GOT3 (cell line): ENCODE measurements around the gene GABPB2.
A peak's percentile ranks its signal among the peaks of the same experiment; 100 is the strongest.
"Not testable (repeated sequence)": the region's sequence is repeated elsewhere in the genome, so short reads cannot be mapped to it uniquely, and the experiment has no call there.

Source experiments
- DNase-seq: peaks from one replicate; lab custom pipeline; 2025; ENCODE audit warnings: mixed read lengths; lab: John Stamatoyannopoulos, UW

GABPB2 gene

DNA sequence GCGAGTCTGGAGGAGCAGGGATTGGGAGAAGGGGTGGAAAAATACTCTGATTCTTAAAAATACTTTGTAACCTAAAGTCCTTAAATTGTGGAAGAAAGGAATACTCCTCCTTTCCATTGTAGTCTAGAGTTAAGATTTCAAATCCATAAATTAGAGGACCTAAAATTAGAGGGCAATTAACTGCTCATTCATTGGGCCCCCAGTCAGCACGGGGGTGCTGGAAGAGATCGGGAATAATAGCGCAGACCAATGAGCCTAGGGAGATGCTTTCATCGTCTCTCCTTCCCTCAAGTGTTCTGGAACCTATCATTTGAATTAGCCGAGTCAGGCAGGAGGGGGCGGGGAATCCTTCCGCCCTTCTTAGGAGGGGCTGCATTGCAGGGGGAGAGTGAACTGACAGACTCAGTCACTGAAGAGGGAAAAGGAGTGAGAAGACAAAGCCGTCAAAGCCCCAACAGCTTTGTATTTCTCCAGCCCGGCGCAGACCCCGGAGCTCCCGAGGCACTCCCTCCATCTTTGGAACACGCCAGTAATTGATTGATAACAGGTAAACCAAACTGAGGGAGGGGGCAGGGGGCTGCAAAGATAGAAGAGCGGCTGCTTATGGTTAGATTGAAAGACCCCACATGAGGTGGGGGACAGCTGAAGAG lies 10.4 kb upstream of the GABPB2 start, which contains the start of gene MLLT11:
Gene MLLT11 (plus strand): TSS at position 391 of the 650 bp plus-strand sequence. CDS start 6,828 bp downstream, outside the sequence.
- DNase-seq, result no peak

DNA sequence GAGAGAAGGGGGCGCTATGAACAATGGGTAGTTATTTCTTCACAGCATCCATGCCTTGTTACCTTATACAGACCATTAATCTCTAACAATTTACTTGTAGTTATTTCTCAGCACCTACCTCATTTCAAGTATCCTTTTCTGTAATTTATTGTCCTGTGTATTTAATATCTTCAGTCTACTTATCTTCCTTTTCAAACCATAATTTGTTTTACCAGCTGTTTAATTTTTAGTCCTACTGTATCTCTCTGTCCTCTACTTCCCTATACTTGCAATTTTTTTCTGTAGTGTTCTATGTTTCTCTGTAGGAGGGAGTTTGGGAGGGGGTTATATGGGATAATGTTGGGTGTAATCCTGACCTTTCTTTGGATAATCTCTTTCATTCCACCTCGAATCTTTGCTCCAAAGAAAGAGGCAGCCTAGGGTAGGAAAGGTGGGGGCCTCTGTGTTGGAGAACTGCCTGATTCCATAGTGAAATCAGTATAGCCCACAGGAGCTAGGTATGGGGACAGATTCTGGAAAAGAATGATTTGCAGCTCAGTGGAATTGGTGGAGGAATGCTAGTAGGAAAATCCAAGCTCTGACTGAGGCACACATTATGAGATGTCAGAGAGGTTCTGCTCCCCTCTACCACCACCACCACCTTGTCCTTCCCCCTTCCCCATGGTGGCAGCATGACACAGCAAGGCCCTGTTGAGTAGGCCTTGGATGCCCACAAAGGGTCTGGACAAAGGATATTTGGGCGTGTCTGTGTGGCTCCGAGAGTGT lies 9.7 kb upstream of the GABPB2 start:
- DNase-seq, result no peak

GRCh38 chr1:151061704-151062103 lies 8.9 kb upstream of the GABPB2 start:
- no peak for DNase-seq

- DNase-seq, result no peak
Measured at GRCh38 chr1:151062741-151063371, 7.7 kb upstream of the GABPB2 start.

GRCh38 chr1:151065089-151065645 lies 5.4 kb upstream of the GABPB2 start:
- no peak for DNase-seq

GRCh38 chr1:151067185-151067584 lies 3.4 kb upstream of the GABPB2 start:
- no peak for DNase-seq

- DNase-seq, result no peak
Measured at GRCh38 chr1:151069103-151069486, 1.5 kb upstream of the GABPB2 start.

- DNase-seq, result no peak
Measured at GRCh38 chr1:151072224-151072623, 1.7 kb downstream of the GABPB2 start.

DNA sequence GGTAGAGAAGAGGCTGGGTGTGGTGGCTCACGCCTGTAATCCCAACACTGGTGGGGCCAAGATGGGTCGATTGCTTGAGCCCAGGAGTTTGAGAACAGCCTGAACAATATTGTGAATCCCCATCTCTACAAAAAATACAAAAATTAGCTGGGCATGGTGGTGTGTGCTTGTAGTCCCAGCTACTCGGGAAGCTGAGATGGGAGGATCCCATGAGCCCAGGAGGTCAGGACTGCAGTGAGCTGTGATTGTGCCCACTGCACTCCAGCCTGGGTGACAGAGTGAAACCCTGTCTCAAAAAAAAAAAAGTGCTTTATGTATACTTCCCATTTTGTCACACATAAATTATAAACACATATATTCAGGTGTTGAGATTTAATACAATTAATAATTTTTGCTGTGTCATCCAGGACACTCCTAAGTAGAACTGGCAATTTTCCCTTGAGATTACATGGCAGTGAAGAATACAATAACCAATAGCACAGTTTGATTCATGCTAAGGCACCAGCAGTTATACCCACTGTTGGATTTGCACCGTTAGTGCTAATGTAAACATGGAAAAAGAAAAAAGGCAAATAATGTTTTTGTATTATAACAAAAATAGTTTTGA lies 15.5 kb downstream of the GABPB2 start:
- no peak for DNase-seq

DNA sequence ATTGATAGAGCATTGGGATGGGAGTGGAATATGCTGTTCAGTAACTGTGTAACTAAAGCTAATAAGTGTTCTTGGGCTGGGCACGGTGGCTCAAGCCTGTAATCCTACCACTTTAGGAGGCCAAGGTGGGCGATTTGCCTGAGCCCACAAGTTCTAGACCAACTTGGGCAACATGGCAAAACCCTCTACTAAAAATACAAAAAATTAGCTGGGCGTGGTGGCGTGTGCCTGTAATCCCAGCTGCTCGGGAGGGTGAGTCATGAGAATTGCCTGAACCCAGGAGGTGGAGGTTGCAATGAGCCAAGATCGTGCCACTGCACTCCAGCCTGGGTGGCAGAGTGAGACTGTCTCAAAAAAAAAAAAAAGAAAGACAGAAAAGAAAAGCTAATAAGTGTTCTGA lies 26.9 kb downstream of the GABPB2 start:
- DNase-seq, result not testable (repeated sequence)

GRCh38 chr1:151098126-151098525 lies 27.6 kb downstream of the GABPB2 start:
- no peak for DNase-seq

DNA sequence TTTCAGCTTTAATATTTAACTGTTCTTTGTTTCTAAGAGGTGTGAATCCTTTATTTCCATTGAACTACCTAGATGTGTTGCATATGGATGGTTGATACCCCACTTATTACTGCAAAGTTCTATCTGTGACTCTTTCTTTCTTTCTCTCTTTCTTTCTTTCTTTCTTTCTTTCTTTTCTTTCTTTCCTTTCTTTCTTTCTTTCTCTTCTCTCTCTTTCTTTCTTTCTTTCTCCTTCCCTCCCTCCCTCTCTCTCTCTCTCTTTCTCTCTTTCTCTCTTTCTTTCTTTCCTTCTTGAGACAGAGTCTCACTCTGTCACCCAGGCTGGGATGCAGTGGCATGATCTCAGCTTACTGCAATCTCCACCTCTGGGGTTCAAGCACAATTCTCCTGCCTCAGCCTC lies 34.1 kb downstream of the GABPB2 start:
- no peak for DNase-seq

GRCh38 chr1:151106894-151107293 lies 36.3 kb downstream of the GABPB2 start:
- DNase-seq, result no peak

GRCh38 chr1:151108331-151108730 lies 37.8 kb downstream of the GABPB2 start:
- DNase-seq, result no peak

DNA sequence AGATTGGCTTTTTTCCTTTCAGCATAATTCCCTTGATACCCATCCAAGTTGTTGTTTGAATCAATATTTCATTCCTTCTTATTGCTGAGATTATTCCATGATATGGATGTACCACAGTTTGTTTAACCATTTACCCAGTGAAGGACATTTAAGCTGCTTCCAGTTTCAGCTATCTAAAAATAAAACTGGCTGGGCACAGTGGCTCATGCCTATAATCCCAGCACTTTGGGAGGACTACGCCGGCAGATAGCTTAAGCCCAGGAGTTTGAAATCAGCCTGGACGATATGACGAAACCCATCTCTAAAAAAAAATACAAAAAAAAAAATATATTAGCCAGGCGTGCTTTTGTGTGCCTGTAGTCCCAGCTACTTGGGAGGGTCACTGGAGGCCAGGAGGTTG lies 43.3 kb downstream of the GABPB2 start:
- DNase-seq, result no peak

DNA sequence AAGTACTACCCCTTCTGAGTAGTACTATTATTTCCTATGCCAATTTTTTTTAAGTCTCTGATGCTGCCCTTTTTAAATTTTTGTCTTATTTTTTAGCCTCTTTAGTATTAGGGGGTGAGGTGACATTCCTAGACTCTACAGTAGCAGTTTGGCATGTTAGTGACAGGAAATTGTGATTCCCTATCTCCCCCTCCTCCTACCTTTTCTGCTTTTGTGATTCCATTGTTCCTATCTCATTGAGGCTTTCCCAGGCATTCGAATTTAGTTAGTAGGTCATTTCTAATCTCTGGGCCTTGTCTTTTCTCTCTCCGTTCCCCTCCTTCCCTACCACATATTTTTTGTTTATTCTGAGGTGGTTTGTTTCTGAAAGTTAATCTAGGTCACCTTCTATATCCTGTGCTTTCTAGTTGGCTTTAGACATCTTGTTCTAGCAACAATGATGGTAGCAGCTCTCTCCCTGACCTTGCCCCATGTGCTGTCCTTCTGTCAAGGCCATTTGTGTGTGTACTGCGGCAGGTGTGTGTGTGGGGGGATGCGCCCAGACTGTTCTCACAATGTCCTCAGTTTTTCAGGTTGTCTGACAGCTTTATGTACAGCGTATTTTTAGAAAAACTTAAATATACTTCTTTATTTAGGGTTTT lies 54.3 kb downstream of the GABPB2 start:
- DNase-seq, result no peak

GRCh38 chr1:151128800-151129199 lies 58.2 kb downstream of the GABPB2 start:
- no peak for DNase-seq

GRCh38 chr1:151130987-151131586 lies 60.5 kb downstream of the GABPB2 start:
- peak; percentile 22 for DNase-seq

DNA sequence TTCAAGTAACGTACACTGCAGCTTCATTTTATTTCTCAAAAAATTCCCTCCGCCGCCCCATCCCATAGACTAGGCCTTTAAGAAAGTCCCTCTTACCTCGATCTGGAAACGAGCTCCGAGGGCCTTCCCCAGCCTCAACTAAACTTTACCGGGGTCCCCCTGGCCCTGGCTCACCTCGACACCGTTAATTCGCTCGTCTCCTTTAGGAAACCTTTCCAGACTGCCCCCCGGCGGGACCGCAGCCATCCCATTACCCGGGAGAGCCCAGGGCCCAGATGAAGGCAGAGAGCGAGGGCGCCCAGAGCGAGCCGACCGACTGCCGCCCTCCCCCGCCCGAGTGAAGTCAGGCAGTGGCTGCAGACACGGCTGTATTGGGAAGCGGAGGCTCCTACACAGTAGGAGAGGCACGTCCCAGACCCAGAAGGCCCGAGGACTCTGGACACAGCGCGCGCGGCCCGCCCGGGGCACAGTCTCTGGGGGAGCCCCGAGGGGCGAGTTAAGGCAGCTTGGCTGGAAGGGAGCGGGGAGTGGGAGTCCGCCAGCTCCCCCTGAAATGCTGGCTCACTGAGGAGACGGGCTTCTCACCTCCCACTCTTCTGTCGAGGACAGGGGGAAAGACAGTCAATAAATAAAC lies 61.3 kb downstream of the GABPB2 start:
- DNase-seq, result no peak

DNA sequence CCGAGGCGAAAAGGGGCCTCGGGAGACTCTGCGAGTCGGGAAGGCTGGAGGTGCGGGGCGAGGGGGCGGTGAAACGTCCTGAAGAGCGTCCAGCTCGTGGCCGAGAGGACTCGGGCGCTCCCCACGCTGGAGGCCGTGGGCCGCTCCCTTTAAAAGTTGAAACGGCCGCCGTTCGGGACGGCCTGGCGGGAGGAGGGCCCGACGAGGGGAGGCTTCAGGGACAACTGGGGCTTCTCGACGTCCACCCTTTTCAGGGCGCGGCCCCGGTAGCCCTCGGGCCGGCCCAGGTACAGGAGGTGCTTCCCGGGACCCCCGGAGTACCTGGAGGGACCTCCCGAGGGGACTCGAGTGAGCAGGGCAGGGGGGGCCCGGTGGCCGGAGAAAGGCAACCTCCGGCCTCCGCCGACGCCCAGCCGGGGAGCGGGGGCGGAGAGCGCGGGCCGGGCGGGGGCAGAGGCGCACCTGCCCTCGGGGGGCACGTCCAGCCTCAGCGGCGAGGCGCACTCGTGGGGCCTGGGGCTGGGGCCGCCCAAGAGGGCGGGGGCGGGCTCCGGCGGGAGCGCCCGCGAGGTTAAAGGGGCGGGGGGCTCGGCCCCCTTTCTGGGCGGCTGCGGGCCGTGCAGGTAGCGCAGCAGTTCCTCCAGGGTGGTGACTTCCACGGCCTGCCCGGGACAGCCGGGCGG lies 61.9 kb downstream of the GABPB2 start:
- DNase-seq, result no peak
